IPS DF 19.7 (cell line): ENCODE results near the gene ZFPL1.
A peak's percentile ranks its signal among the peaks of the same experiment; 100 is the strongest.

Experiments used
- DNase-seq: peaks from one replicate; pipeline ENCODE4 v3.0.0-alpha.2; 2013; ENCODE audit warnings: low read depth, low spot score

The ZFPL1 gene

GRCh38 chr11:65059959-65060824 lies 23.8 kb upstream of the ZFPL1 start:
- DNase-seq = no peak

GRCh38 chr11:65060913-65061408 lies 23.1 kb upstream of the ZFPL1 start:
- DNase-seq = no peak

GRCh38 chr11:65063532-65063931 lies 20.5 kb upstream of the ZFPL1 start:
- DNase-seq = no peak

DNA sequence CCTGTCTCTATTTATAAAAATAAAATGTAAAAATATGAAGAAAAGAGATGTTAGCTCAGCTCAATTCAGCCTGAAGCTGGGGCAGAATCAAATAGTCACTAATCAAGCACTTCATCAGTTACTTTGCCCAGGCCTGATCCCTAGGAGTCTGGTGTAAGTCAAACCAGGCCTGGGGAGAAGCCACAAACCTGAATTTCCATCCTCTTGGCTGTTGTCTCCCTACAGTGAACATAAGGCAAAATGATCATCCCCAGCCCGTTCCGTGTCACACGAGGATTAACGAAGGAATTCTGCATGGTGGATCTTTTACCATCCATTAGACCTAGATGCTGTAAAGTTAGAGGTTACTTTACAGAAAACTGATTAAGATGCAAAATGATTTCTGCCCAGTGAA lies 19.2 kb upstream of the ZFPL1 start:
- DNase-seq = no peak

- DNase-seq = no peak
Measured at GRCh38 chr11:65065851-65066250, 18.2 kb upstream of the ZFPL1 start.

DNA sequence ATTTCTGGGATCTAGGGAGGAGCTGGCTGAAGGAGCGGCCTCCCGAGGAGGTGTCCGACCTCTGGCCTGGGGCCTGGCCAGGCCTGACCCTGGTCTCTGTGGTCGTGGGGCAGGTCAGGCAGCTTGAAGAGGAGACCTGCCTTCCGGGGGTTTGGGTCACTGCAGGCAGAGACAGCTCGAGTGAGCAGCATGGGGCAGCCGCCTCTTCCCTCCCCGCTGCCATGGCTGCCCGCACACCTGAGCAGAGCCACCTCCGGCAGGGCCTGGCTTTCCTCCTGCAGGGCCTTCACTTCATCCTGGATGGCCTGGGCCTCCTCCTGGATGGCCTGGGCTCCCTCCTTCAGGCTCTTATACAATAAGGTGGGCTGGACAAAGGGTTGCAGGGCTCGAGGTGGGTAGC lies 17.7 kb upstream of the ZFPL1 start:
- DNase-seq = no peak

- DNase-seq = peak; percentile 38
Measured at GRCh38 chr11:65066805-65067291, 17.2 kb upstream of the ZFPL1 start.

- DNase-seq = no peak
Measured at GRCh38 chr11:65067446-65067845, 16.6 kb upstream of the ZFPL1 start.

GRCh38 chr11:65069217-65069616 lies 14.8 kb upstream of the ZFPL1 start:
- DNase-seq = no peak

DNA sequence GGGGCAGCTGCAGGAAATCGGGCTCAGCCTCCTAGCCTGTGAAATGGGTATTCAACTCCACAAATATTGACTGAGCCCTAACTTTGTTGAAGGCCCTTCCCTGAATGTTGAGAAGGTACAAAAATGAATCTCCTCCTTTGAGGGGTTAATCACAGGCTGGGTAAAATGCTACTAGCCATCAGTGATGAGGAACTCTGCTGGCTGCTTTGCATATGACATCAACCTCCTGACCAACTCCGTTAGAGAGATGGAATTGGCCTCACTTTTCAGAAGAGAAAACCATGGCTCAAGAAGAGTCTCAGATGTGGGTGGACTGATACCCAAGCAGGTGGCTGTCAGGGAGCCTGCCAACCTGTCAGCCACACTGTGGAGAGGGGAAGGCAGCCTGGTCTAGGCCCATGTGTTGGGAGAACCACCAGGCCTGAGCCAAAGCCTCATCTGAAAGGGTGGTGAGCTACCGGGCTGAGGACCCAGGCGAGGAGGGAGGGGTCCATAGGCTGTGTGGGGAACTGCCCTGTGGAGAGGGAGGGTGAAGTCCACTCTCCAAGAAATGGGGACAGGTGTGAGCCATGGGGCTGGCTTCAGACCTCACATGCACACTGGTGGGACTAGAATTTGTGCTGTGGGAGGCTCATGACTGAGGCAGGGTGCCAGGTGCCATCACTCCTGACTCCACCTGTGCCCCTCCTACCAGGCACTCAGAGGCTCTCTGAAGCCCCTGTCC lies 12.0 kb upstream of the ZFPL1 start:
- DNase-seq = no peak

- no peak for DNase-seq
Measured at GRCh38 chr11:65072631-65072966, 11.4 kb upstream of the ZFPL1 start.

DNA sequence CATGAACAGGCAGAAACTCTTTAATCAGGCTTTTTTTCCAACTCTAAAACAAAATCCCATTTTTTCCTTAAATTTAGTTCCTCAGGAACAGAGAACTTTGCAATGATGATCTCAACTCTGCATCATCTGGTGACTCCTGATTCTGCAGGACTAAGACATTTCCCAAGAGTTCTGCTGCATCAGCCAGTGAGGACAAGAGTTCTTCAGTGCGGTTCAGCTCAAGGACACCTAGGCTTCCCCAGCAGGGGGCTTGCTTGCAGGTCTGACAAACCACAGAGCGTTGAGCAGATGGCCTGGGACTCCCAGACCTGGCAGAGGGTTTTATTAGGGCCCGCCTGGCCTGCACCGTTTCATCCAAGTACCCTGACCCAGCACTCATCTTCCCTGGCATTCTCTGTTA lies 6.6 kb upstream of the ZFPL1 start:
- DNase-seq = no peak

GRCh38 chr11:65078151-65078550 lies 5.9 kb upstream of the ZFPL1 start:
- DNase-seq = no peak

GRCh38 chr11:65078786-65079342 lies 5.2 kb upstream of the ZFPL1 start:
- DNase-seq = no peak

DNA sequence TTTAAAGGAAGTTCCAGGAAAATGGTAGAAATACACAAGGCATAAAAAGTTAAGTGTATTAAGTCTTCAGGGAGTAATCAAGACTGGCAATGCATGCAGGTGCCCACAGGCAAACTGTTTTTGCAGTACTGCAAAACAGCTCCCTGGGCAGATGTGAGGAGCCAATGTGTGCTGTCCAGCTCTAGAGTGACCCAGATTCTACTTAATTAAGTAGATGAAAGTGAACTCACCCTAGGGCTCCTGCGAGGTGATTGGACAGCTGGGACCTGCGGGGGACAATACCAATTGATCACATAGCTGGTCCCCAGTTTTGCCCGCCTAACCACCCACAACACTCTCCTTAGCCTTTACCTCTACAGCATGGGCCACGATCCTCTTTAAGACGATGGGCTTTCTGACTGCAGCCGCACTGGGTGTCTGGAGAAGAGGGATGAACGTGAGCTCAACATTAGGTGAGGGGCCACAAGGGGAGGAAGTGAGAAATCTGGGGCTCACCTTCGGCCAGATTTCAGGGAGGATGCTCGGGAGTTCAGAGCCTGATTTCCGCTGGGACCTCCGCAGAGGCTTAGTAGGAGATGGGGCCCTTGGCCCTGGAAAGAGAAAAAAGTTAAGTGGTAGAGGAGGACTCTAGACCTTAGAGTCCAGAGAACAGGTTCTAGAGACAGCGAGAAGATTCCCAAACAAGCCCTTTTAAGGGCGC lies 738 bp upstream of the ZFPL1 start:
- no peak for DNase-seq

GRCh38 chr11:65084598-65085375 lies 765 bp downstream of the ZFPL1 start:
- DNase-seq = no peak

GRCh38 chr11:65085446-65085845 lies 1.4 kb downstream of the ZFPL1 start:
- DNase-seq = no peak

DNA sequence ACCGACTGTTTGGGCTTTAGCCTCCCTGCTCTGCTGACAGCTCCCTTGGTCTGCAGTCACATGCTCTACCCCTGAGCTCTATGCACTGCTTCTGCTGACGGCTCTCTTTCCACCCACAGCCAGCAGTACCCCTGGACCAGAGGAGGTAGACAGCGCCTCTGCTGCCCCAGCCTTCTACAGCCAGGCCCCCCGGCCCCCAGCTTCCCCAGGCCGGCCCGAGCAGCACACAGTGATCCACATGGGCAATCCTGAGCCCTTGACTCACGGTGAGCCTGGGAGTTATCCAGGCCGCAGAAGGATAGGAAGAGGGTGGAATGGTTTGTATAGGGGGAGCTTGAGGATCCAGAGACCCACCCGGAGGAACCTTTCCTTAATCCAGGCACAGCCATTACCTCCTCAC lies 2.8 kb downstream of the ZFPL1 start:
- no peak for DNase-seq

- DNase-seq = no peak
Measured at GRCh38 chr11:65087216-65087615, 3.2 kb downstream of the ZFPL1 start.

DNA sequence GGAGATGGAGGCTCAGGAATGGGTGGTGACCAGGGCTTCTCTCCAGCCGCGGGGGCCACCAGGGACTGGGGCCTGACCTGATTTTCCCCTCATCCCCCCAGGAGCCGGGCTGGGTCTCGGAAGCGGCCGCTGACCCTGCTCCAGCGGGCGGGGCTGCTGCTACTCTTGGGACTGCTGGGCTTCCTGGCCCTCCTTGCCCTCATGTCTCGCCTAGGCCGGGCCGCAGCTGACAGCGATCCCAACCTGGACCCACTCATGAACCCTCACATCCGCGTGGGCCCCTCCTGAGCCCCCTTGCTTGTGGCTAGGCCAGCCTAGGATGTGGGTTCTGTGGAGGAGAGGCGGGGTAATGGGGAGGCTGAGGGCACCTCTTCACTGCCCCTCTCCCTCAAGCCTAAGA lies 3.8 kb downstream of the ZFPL1 start:
- no peak for DNase-seq

DNA sequence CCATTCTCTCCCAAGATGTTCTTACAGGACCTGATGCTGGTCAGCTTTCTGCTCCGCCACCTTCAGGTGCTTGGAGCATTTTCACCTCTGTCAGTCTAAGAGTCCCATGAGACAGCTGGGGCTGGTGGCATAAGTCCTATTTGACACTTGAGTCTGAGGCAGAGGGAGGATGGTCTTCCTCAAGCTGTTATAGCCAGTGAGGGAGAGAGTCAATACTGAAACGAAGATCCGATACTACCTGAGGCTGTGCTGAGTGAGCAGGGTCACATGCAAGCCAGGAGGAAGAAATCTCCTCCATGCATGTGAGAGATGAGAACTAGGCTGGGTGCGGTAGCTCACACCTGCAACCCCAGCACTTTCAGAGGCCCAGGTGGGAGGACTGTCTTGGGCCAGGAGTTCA lies 5.6 kb downstream of the ZFPL1 start:
- DNase-seq = no peak
